Effector memory CD4-positive, alpha-beta T cell (primary cell): ENCODE data around the gene TMEM117.

Experiments
- DNase-seq, 3 donors: peaks; one replicate each; pipeline ENCODE4 v3.0.0-alpha.2; 2020
- H3K27ac ChIP-seq: 2 replicates; pipeline ENCODE4 v1.7.0; 2013; ENCODE audit warnings: mild to moderate bottlenecking, low read length, moderate library complexity; ENCODE audit not compliant: insufficient read depth, poor library complexity, severe bottlenecking
- H3K27me3 ChIP-seq: replicated peaks from 2 replicates; pipeline ENCODE4 v1.7.0; 2013; ENCODE audit warnings: mild to moderate bottlenecking, low read length; ENCODE audit not compliant: insufficient read depth, control insufficient read depth, poor library complexity, severe bottlenecking
- H3K36me3 ChIP-seq: 2 replicates; pipeline ENCODE4 v1.7.0; 2013; ENCODE audit warnings: mild to moderate bottlenecking, low read length, moderate library complexity; ENCODE audit not compliant: control insufficient read depth, insufficient read depth
- H3K4me1 ChIP-seq: 2 replicates; pipeline ENCODE4 v1.7.0; 2013; ENCODE audit warnings: low read length, mild to moderate bottlenecking; ENCODE audit not compliant: control insufficient read depth, insufficient read depth, poor library complexity, severe bottlenecking
- H3K4me3 ChIP-seq: 2 replicates; pipeline ENCODE4 v1.7.0; 2013; ENCODE audit warnings: low read length, low read depth, mild to moderate bottlenecking; ENCODE audit not compliant: insufficient read depth, poor library complexity, severe bottlenecking
- H3K9me3 ChIP-seq: 2 replicates; pipeline ENCODE4 v1.7.0; 2013; ENCODE audit warnings: mild to moderate bottlenecking, low read length, moderate library complexity; ENCODE audit not compliant: control insufficient read depth

TMEM117 gene

GRCh38 chr12:44053549-44054127 lies 217.8 kb downstream of the TMEM117 start:
- no peaks in the 10 kb centered on the region for H3K9me3 ChIP-seq
- H3K27me3 ChIP-seq = no peaks in the 10 kb centered on the region
- DNase-seq = no peak
- no peak overlapping the region for H3K27ac ChIP-seq
- H3K4me3 ChIP-seq = no peak overlapping the region
- H3K4me1 ChIP-seq = no peaks in the 10 kb centered on the region
- H3K36me3 ChIP-seq = no peaks in the 10 kb centered on the region

- DNase-seq = no peak
Measured at GRCh38 chr12:44054281-44054680, 218.4 kb downstream of the TMEM117 start.

GRCh38 chr12:44058366-44058765 lies 222.5 kb downstream of the TMEM117 start:
- Histone ChIP-seq H3K36me3 (no peaks in the 10 kb centered on the region), H3K4me1 (no peaks in the 10 kb centered on the region), H3K27ac (no peak overlapping the region), H3K27me3 (no peaks in the 10 kb centered on the region), H3K9me3 (no peaks in the 10 kb centered on the region), H3K4me3 (no peak overlapping the region)
- no peak for DNase-seq

More at GRCh38 chr12:44054281-44054680, 218.4 kb downstream of the TMEM117 start:
- H3K4me1 ChIP-seq = no peaks in the 10 kb centered on the region
- H3K9me3 ChIP-seq = no peaks in the 10 kb centered on the region
- H3K4me3 ChIP-seq = no peak overlapping the region
- H3K27me3 ChIP-seq = no peaks in the 10 kb centered on the region
- H3K36me3 ChIP-seq = no peaks in the 10 kb centered on the region
- no peak overlapping the region for H3K27ac ChIP-seq

- Histone ChIP-seq H3K4me3 (no peak overlapping the region), H3K27me3 (no peaks in the 10 kb centered on the region), H3K27ac (no peak overlapping the region), H3K9me3 (no peaks in the 10 kb centered on the region), H3K4me1 (no peaks in the 10 kb centered on the region), H3K36me3 (no peaks in the 10 kb centered on the region)
- DNase-seq = no peak
Measured at GRCh38 chr12:44059476-44059875, 223.6 kb downstream of the TMEM117 start.

GRCh38 chr12:44063671-44064070 lies 227.8 kb downstream of the TMEM117 start:
- H3K9me3 ChIP-seq = no peaks in the 10 kb centered on the region
- H3K4me1 ChIP-seq = no peaks in the 10 kb centered on the region
- H3K27me3 ChIP-seq = no peaks in the 10 kb centered on the region
- no peaks in the 10 kb centered on the region for H3K36me3 ChIP-seq
- H3K4me3 ChIP-seq = no peak overlapping the region
- no peak overlapping the region for H3K27ac ChIP-seq
- no peak for DNase-seq

- H3K27me3 ChIP-seq = no peaks in the 10 kb centered on the region
- no peaks in the 10 kb centered on the region for H3K9me3 ChIP-seq
- H3K4me3 ChIP-seq = no peak overlapping the region
- H3K36me3 ChIP-seq = no peaks in the 10 kb centered on the region
- DNase-seq = no peak
- no peak overlapping the region for H3K27ac ChIP-seq
- no peaks in the 10 kb centered on the region for H3K4me1 ChIP-seq
Measured at GRCh38 chr12:44076871-44077270, 241.0 kb downstream of the TMEM117 start.

- no peak for DNase-seq
- H3K27ac ChIP-seq = no peak overlapping the region
- no peaks in the 10 kb centered on the region for H3K36me3 ChIP-seq
Measured at GRCh38 chr12:44077294-44077693, 241.4 kb downstream of the TMEM117 start.

GRCh38 chr12:44078273-44078672 lies 242.4 kb downstream of the TMEM117 start:
- Histone ChIP-seq H3K9me3 (no peaks in the 10 kb centered on the region), H3K4me3 (no peak overlapping the region), H3K27me3 (no peaks in the 10 kb centered on the region), H3K27ac (no peak overlapping the region), H3K4me1 (no peaks in the 10 kb centered on the region), H3K36me3 (no peaks in the 10 kb centered on the region)
- no peak for DNase-seq

More at GRCh38 chr12:44077294-44077693, 241.4 kb downstream of the TMEM117 start:
- H3K4me1 ChIP-seq = no peaks in the 10 kb centered on the region
- no peaks in the 10 kb centered on the region for H3K27me3 ChIP-seq
- no peak overlapping the region for H3K4me3 ChIP-seq
- H3K9me3 ChIP-seq = no peaks in the 10 kb centered on the region

- no peaks in the 10 kb centered on the region for H3K27me3 ChIP-seq
- no peak overlapping the region for H3K27ac ChIP-seq
- no peaks in the 10 kb centered on the region for H3K9me3 ChIP-seq
- H3K36me3 ChIP-seq = no peaks in the 10 kb centered on the region
- no peak overlapping the region for H3K4me3 ChIP-seq
- no peak for DNase-seq
- H3K4me1 ChIP-seq = no peaks in the 10 kb centered on the region
Measured at GRCh38 chr12:44088647-44089046, 252.8 kb downstream of the TMEM117 start.

GRCh38 chr12:44091948-44092606 lies 256.2 kb downstream of the TMEM117 start:
- H3K36me3 ChIP-seq = no peaks in the 10 kb centered on the region
- no peak for DNase-seq
- H3K27me3 ChIP-seq = no peaks in the 10 kb centered on the region
- H3K9me3 ChIP-seq = no peaks in the 10 kb centered on the region
- H3K27ac ChIP-seq = no peak overlapping the region
- H3K4me1 ChIP-seq = no peaks in the 10 kb centered on the region
- no peak overlapping the region for H3K4me3 ChIP-seq
